ENCODE data around the gene MUSK. TPM values are rescaled to one million over a fixed set of nuclear protein-coding genes. Genes with fewer than 3 reads are reported as not detected.
"Not testable (repeated sequence)": the region's sequence is repeated elsewhere in the genome, so short reads cannot be mapped to it uniquely, and the experiment has no call there.

MUSK gene
- polyA plus RNA-seq, 1 donor from 2014 or later = not detected

DNA sequence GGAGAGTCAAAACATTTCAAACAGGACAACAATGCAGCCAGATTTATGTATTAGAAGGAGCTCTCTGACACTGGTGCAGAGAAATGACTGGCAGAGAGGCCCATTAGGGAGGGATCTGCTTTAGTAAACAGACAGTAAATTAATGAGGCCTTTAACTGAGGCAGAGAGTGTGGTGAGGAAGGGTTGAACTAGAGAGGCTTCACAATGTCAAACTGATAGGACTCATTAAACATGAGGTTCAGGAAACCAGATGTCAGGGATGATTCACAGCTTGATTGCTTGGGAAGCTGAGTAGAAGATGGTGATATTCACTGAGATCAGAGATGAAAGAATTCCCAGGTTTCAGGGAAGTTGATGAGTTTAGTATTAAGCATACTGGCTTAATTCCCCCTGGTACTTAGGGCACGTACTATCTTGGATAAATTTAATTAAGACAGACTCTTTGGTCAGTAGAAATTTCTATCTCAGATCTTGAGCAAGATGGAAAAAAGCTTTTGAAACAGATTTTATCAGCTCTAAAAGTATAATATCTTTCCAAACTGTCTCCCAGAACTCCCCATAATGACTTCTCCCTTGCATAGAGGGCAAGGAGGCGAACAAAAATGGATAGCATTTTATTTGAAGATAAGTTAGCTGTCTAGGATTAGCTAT lies 8.6 kb upstream of the MUSK start:
- H3K36me3 Mint-ChIP-seq = no peaks in the 10 kb centered on the region
- no peak overlapping the region for H3K4me3 Mint-ChIP-seq
- H3K4me1 Mint-ChIP-seq = no peaks in the 10 kb centered on the region
- H3K27me3 Mint-ChIP-seq = no peaks in the 10 kb centered on the region
- H3K27ac Mint-ChIP-seq = no peak overlapping the region
- peaks cover 0 to 6% (median 3%) of the 10 kb centered on the region in 3 donors for H3K9me3 Mint-ChIP-seq

DNA sequence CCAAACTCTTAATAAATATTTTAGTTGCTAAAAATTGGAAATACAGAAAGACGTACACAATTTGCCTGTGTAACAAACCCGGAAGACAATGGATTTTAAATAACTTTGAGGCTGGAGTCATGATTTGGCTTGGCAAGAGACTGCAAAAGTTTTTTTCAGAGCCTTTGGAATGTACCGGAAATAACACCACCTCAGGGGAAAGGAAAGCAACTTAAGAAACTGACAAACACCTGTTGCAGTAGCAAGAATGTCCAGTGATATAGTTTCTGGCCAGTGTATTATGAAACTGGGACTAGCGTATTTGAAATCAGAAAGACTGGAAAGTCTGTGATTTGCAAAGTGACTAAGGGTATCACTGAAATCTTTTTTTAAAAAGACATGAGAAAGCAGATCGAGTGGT lies 842 bp downstream of the MUSK start:
- H3K4me1 Mint-ChIP-seq = no peaks in the 10 kb centered on the region
- no peaks in the 10 kb centered on the region for H3K36me3 Mint-ChIP-seq
- H3K27ac Mint-ChIP-seq = no peak overlapping the region
- no peaks in the 10 kb centered on the region for H3K27me3 Mint-ChIP-seq
- H3K9me3 Mint-ChIP-seq = peaks cover 0 to 8% (median 2%) of the 10 kb centered on the region in 3 donors
- no peak overlapping the region for H3K4me3 Mint-ChIP-seq

DNA sequence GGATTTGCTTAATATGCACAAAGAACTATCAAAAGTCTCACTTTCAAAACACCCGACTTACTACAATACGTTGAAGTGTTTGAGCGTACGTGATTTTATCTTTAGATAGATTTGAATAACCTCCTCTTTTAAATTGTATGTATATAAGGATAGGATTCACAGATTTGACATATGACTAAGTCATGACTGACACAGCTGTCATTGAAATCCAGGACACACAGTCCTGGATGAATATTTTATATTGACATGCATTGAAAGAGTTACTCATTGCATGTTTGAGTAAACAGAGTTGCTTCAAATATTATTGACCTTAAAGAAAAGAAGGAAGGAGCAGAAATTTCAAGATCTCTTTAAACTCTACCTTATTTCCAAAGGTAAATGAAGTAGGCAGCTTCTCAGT lies 3.3 kb downstream of the MUSK start:
- Mint-ChIP-seq H3K4me1 (no peaks in the 10 kb centered on the region), H3K27ac (no peak overlapping the region), H3K27me3 (no peaks in the 10 kb centered on the region), H3K36me3 (no peaks in the 10 kb centered on the region), H3K9me3 (peaks cover 0 to 6% (median 6%) of the 10 kb centered on the region in 3 donors), H3K4me3 (no peak overlapping the region)

DNA sequence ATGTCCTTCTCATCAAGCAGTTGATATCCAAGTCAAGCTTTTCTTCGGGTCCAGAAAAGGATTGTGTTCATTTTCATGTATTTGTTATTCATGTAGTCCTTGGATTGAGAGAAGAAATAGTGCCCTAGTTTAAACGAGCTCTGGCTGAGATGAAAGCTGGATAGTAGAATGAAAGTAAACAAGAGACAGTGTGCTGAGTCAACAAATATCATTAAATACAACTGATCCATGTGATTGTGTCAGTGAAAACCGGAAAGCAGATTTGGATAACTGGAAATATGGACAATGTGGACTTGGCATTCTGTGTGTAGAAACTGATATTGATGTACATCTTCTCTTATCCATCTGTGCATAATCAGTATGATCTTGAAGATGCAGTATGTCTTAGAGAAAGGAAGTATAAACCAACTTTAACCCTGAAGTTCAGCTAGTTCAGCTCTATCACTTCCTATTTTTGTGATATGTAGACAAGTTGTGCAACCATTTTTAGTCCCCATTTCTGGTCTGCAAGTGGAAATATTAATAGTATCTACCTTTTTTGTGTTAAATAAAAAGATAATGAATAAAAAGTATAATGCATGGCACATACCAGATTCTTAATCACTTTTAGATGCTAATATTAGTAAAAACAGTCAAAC lies 4.4 kb downstream of the MUSK start:
- no peaks in the 10 kb centered on the region for H3K36me3 Mint-ChIP-seq
- H3K9me3 Mint-ChIP-seq = peaks cover 0 to 13% (median 6%) of the 10 kb centered on the region in 3 donors
- H3K27me3 Mint-ChIP-seq = no peaks in the 10 kb centered on the region
- H3K4me3 Mint-ChIP-seq = no peak overlapping the region
- H3K4me1 Mint-ChIP-seq = no peaks in the 10 kb centered on the region
- H3K27ac Mint-ChIP-seq = no peak overlapping the region

DNA sequence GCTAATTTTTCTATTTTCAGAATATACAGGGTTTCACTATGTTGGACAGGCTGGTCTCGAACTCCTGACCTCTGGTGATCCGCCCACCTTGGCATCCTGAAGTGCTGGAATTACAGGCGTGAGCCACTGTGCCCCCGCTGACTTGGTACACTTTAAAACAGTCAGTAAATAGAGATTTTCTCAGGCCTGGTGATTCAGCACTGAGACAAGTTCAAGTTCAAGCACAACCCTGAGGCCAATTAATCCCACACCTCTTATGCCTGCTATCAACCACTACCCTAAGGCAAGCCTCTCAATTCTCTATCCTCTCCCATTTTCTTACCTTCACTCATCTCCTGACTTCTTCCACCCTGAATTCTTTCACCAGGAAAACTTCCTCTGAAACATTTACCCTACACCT lies 18.9 kb downstream of the MUSK start:
- H3K27me3 Mint-ChIP-seq = peaks cover 2% of the 10 kb centered on the region
- peaks cover 0 to 2% (median 0%) of the 10 kb centered on the region in 3 donors for H3K4me1 Mint-ChIP-seq
- H3K27ac Mint-ChIP-seq = no peak overlapping the region
- H3K36me3 Mint-ChIP-seq = peaks cover 3% of the 10 kb centered on the region
- H3K9me3 Mint-ChIP-seq = no peaks in the 10 kb centered on the region
- no peak overlapping the region for H3K4me3 Mint-ChIP-seq

DNA sequence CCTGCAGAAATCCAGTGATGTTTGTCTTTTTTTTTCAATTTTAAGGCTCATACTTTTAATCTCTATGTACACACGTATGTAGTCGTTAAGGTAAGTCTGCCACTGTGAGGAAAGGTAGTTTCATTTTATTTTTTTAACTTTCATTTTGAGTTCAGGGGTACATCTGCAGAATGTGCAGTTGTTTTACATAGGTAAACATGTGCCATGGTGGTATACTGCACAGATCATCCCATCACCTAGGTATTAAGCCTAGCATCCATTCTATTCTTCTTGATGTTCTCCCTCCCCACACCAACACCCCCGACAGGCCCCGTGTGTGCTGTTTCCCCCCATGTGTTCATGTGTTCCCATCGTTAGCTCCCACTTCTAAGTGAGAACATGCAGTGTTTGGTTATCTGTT lies 19.7 kb downstream of the MUSK start:
- Mint-ChIP-seq H3K9me3 (no peaks in the 10 kb centered on the region), H3K36me3 (peaks cover 2% of the 10 kb centered on the region), H3K4me1 (peaks cover 0 to 2% (median 0%) of the 10 kb centered on the region in 3 donors), H3K27me3 (peaks cover 3% of the 10 kb centered on the region), H3K27ac (no peak overlapping the region), H3K4me3 (peak overlapping the region in 1 of 4 donors; percentile 23)

DNA sequence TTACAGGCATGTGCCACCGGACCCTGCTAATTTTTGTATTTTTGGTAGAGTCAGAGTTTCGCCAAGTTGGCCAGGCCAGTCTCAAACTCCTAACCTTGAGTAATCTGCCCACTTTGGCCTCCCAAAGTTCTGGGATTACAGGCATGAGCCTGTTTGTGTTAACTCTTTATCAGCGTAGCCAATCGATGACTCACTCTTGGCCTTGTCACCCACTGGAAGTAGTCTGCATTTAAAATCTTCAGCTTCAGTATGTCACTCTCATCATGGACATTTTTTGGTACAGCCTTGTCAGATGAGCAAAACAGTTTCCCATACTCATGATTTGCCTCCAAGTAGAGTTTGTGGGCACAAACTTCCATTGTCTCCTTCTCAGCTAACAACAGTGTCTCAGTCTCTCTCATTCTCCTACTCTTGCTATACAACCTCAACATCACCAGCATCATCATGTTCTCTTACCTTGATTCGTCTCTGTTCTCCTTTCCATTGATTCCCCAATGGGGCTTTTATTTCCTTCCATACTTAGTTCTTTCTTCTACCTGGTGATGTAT lies 22.5 kb downstream of the MUSK start:
- H3K4me1 Mint-ChIP-seq = peaks cover 0 to 2% (median 0%) of the 10 kb centered on the region in 3 donors
- peaks cover 1% of the 10 kb centered on the region for H3K36me3 Mint-ChIP-seq
- no peak overlapping the region for H3K27ac Mint-ChIP-seq
- peaks cover 6% of the 10 kb centered on the region for H3K27me3 Mint-ChIP-seq
- no peaks in the 10 kb centered on the region for H3K9me3 Mint-ChIP-seq
- H3K4me3 Mint-ChIP-seq = no peak overlapping the region

DNA sequence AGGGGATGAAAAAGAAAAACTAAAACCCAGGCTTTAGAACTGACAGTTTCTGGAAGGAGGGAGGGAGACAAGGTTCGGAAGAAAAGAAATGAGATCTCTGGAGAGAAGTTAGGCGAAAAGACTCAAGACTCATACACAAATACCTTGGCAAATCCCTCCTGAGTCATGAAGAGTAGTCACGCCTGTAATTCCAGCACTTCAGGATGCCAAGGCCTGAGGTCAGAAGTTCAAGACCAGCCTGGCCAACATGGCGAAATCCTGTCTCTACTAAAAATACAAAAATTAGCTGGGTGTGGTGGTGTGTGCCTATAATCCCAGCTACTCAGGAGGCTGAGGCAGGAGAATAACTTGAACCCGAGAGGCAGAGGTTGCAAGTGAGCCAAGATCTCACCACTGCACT lies 27.3 kb downstream of the MUSK start:
- not testable (repeated sequence) for H3K4me1 Mint-ChIP-seq, H3K27ac Mint-ChIP-seq, H3K4me3 Mint-ChIP-seq, H3K36me3 Mint-ChIP-seq, H3K27me3 Mint-ChIP-seq, H3K9me3 Mint-ChIP-seq

DNA sequence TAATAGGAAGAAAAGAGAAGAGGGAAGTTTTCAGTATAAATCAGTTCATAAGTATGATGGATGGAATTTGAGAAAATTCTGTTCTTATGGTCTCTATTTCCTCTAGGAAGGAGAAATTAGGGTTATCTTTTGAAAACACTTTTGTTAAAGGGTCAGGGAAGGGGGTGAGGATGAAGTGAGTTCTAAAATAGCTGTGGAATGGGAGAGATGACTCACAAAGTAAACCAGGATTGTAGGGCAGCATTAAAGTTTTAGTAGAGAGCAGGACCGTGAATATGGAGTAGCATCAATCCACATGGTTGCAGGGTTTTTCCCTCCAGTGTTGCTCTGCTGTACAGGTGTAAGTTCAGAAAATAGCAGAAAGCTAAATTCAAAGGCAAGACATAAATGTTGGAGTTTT lies 32.4 kb downstream of the MUSK start:
- no peaks in the 10 kb centered on the region for H3K36me3 Mint-ChIP-seq
- H3K4me1 Mint-ChIP-seq = no peaks in the 10 kb centered on the region
- H3K27me3 Mint-ChIP-seq = no peaks in the 10 kb centered on the region
- H3K9me3 Mint-ChIP-seq = no peaks in the 10 kb centered on the region
- no peak overlapping the region for H3K4me3 Mint-ChIP-seq
- no peak overlapping the region for H3K27ac Mint-ChIP-seq

DNA sequence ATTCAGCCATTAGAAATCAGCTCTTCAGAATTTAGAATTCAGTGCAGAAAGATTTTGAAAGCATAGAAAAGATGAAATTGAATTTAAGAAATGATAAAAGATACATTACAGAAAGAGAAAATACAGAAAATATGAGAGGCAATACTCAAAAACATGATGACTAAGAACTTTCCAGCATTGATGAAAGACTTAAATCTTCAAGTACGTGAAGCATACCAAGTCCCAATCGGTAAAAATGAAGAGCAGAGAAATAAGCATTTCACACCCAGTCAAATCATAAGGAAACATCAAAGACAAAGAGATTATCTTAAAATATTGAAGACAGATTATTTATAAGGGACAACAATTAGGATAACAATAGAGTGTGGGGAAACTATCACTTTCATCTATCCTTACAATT lies 35.1 kb downstream of the MUSK start:
- Mint-ChIP-seq H3K9me3 (no peaks in the 10 kb centered on the region), H3K36me3 (no peaks in the 10 kb centered on the region), H3K27me3 (no peaks in the 10 kb centered on the region), H3K4me3 (no peak overlapping the region), H3K27ac (no peak overlapping the region), H3K4me1 (no peaks in the 10 kb centered on the region)

DNA sequence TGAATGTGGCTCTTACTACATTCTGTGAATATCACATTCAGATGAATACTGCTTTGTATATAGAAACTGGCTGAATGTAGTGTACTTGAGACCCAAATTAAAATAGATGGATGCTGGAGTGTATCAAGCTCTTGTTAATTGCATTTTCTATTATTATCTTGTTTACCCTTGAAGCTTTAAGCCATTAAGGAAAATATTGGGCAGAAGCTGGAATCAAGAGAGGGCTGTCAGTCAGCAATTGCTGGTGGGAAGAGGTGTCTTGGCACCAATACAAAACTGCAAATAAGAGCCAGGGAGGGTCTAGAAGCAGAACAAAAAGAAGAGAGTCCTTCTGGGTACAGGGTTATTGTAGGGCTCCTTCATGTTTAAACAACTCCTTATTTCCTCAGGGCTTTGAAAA lies 38.8 kb downstream of the MUSK start:
- Mint-ChIP-seq H3K36me3 (no peaks in the 10 kb centered on the region), H3K27me3 (no peaks in the 10 kb centered on the region), H3K9me3 (peaks cover 0 to 2% (median 0%) of the 10 kb centered on the region in 3 donors), H3K4me3 (no peak overlapping the region), H3K4me1 (no peaks in the 10 kb centered on the region), H3K27ac (no peak overlapping the region)

DNA sequence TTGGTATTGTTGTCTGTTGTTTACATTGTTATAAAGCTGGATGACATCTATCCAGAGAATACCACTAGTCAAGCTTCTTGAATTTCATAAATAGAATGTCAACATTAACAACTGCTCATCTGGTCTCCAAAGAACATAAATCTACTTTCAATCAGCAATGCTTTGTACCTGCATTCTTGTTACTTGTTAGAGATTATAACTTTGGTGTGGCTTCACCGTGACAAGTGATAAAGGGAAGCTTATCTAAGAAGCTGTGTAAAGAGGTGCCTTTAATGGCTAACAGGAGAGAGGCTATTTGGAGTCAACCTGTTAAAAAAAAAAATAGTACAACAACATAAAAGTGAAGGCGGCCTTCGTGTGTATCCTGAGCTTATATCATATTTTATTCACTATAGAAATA lies 41.8 kb downstream of the MUSK start:
- Mint-ChIP-seq H3K9me3 (peaks cover 0 to 8% (median 0%) of the 10 kb centered on the region in 3 donors), H3K4me3 (no peak overlapping the region), H3K36me3 (no peaks in the 10 kb centered on the region)

DNA sequence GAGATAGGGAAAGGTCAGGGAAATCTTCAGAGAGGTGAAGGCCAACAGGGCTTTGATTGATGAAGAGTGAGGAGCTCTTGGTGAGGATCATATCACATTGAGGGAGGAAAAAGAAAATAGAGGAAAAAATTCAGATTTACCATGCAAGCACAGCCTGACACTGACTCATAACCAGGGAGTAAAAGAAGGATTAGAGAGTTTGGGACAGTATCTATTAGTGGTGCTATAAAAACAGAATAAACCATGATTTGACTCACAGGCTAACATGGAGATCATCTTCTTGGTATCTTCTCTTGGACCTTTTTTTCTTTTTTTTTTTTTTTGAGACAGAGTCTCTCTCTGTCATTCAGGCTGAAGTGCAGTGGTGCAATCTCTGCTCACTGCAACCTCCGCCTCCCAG lies 44.4 kb downstream of the MUSK start:
- H3K36me3 Mint-ChIP-seq = no peaks in the 10 kb centered on the region
- H3K4me1 Mint-ChIP-seq = no peaks in the 10 kb centered on the region
- H3K27ac Mint-ChIP-seq = no peak overlapping the region
- H3K27me3 Mint-ChIP-seq = no peaks in the 10 kb centered on the region
- peaks cover 0 to 9% (median 0%) of the 10 kb centered on the region in 3 donors for H3K9me3 Mint-ChIP-seq
- H3K4me3 Mint-ChIP-seq = no peak overlapping the region

More for the DNA sequence above, 41.8 kb downstream of the MUSK start:
- Mint-ChIP-seq H3K27ac (no peak overlapping the region), H3K27me3 (no peaks in the 10 kb centered on the region), H3K4me1 (no peaks in the 10 kb centered on the region)

DNA sequence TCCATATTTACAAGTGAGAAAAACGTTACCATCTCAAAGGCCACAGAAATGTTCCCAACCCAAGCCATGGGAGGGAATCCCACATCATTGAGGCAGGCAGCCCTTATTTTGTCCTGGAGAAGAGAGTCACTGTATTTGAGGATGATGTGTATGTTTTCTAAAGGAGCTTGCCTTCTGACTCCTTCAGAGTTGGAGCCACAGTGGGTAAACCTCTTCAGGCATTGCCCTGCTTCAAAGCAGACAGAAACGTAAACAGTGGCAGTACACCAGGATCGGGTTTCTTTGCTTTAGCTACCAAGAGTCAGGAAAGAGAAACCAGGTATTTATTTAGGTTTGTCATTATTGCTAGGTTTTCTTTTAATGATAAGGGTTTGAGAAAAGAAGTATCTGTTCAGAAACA lies 45.7 kb downstream of the MUSK start:
- Mint-ChIP-seq H3K36me3 (no peaks in the 10 kb centered on the region), H3K9me3 (peaks cover 0 to 14% (median 0%) of the 10 kb centered on the region in 3 donors), H3K4me3 (no peak overlapping the region), H3K4me1 (no peaks in the 10 kb centered on the region), H3K27ac (no peak overlapping the region), H3K27me3 (no peaks in the 10 kb centered on the region)

DNA sequence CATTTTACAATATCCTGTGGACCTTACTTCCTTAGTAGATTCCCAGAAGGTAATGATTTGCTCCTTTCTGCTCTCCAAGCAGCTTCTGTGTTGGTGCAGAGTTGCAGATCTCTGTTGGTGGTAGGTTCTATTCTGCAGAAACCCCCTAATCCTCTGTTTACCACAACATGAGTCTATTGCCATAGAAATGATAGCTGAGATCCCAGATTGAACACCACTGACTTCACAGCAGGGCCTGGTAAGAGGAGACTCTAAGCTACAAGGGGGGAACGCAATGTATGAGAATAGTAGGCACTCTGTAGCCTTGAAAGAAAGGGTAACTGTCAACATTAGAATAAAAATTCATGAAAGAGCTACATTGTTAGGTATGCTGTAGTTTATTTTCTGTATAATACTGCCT lies 59.5 kb downstream of the MUSK start:
- Mint-ChIP-seq H3K4me3 (no peak overlapping the region), H3K36me3 (no peaks in the 10 kb centered on the region), H3K27me3 (no peaks in the 10 kb centered on the region), H3K9me3 (peaks cover 0 to 4% (median 0%) of the 10 kb centered on the region in 3 donors), H3K4me1 (no peaks in the 10 kb centered on the region), H3K27ac (no peak overlapping the region)

DNA sequence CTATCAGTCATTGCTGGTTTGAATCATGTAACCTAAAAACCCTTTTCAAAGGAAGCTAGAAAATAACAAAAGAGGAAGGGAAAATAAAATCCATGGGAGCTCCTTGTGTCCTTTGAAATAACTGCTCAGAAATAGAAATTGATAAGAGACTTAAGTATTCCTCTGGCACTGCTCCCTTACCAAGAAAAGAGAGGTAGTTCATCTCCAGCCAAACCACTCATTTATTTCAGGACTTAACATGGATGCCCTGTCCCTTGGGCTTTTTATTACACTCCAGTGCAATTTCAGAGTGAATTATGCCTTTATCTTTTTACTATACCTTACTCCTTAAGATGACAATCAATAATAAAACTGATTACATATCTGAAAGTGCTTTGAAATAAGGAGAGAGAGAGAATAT lies 61.0 kb downstream of the MUSK start:
- H3K36me3 Mint-ChIP-seq = no peaks in the 10 kb centered on the region
- no peaks in the 10 kb centered on the region for H3K4me1 Mint-ChIP-seq
- H3K9me3 Mint-ChIP-seq = peaks cover 0 to 4% (median 0%) of the 10 kb centered on the region in 3 donors
- H3K27me3 Mint-ChIP-seq = no peaks in the 10 kb centered on the region
- no peak overlapping the region for H3K4me3 Mint-ChIP-seq
- H3K27ac Mint-ChIP-seq = no peak overlapping the region

Measured in IgD-negative memory B cell (primary cell).